Neural cell (in vitro differentiated cells): ENCODE measurements around the gene RAB13. TPM values are rescaled to one million over a fixed set of nuclear protein-coding genes. Genes with fewer than 3 reads are reported as not detected.

Source experiments
- H2AFZ ChIP-seq: fragments of 200-600, 300-800 bp; sonication (generic), shearing (Covaris generic); 2 replicates; pipeline ENCODE4 v1.6.0; 2014; ENCODE audit warnings: low read depth, mild to moderate bottlenecking, antibody characterized with exemption, low read length, moderate library complexity
- H3F3A ChIP-seq: fragments of 200-600 bp; shearing (Covaris generic); 2 replicates; pipeline ENCODE4 v1.6.1; 2016; ENCODE audit warnings: mild to moderate bottlenecking, moderate library complexity, mixed read lengths, antibody characterized with exemption, low read length; ENCODE audit not compliant: insufficient read depth, poor library complexity, severe bottlenecking
- H3K27ac ChIP-seq: fragments of 200-600, 300-800 bp; sonication (generic), shearing (Covaris generic); 2 replicates; pipeline ENCODE4 v1.5.1; 2014; ENCODE audit warnings: mild to moderate bottlenecking, low read length, moderate library complexity
- H3K27me3 ChIP-seq: fragments of 300-800, 200-600 bp; sonication (generic), shearing (Covaris generic); 2 replicates; pipeline ENCODE4 v1.6.0; 2014; ENCODE audit warnings: mild to moderate bottlenecking, low read depth, low read length, moderate library complexity; ENCODE audit not compliant: insufficient read depth
- H3K36me3 ChIP-seq: fragments of 300-800, 200-600 bp; sonication (generic), shearing (Covaris generic); 2 replicates; pipeline ENCODE4 v1.5.1; 2014; ENCODE audit warnings: mild to moderate bottlenecking, antibody characterized with exemption, low read length, moderate library complexity; ENCODE audit not compliant: insufficient read depth
- H3K4me2 ChIP-seq: fragments of 300-800, 200-600 bp; sonication (generic), shearing (Covaris generic); 2 replicates; pipeline ENCODE4 v1.6.0; 2014; ENCODE audit warnings: mild to moderate bottlenecking, low read length
- H3K4me3 ChIP-seq: fragments of 300-800, 200-600 bp; sonication (generic), shearing (Covaris generic); 2 replicates; pipeline ENCODE4 v1.5.1; 2014; ENCODE audit warnings: mild to moderate bottlenecking, low read length, moderate library complexity
- H3K79me2 ChIP-seq: fragments of 200-600 bp; shearing (Covaris generic); replicated peaks from 2 replicates; pipeline ENCODE4 v1.6.0; 2014; ENCODE audit warnings: mild to moderate bottlenecking, low read length, moderate library complexity; ENCODE audit not compliant: insufficient read depth
- H3K9ac ChIP-seq: fragments of 300-800, 200-600 bp; sonication (generic), shearing (Covaris generic); 2 replicates; pipeline ENCODE4 v1.6.1; 2016; ENCODE audit warnings: mild to moderate bottlenecking, low read length, mixed read lengths
- H3K9me2 ChIP-seq: fragments of 200-600 bp; shearing (Covaris generic); 2 replicates; pipeline ENCODE4 v1.6.1; 2016; ENCODE audit warnings: mild to moderate bottlenecking, low read length, mixed read lengths; ENCODE audit not compliant: insufficient read depth
- H3K9me3 ChIP-seq: fragments of 200-600, 300-800 bp; sonication (generic), shearing (Covaris generic); 2 replicates; pipeline ENCODE4 v1.6.1; 2016; ENCODE audit warnings: mild to moderate bottlenecking, mixed run types, low read length, moderate library complexity, mixed read lengths
- H4K20me1 ChIP-seq: fragments of 200-600 bp; shearing (Covaris generic); 2 replicates; pipeline ENCODE4 v1.6.1; 2016; ENCODE audit warnings: mild to moderate bottlenecking, mixed run types; ENCODE audit not compliant: insufficient read depth
- CTCF ChIP-seq: fragments of 450-650 bp; IDR thresholded peaks from 2 replicates; pipeline ENCODE4 v1.5.1; 2014; ENCODE audit warnings: antibody characterized with exemption, mild to moderate bottlenecking, moderate library complexity; ENCODE audit not compliant: poor library complexity, severe bottlenecking
- EP300 ChIP-seq: fragments of 450-650 bp; conservative IDR thresholded peaks from 2 replicates; pipeline ENCODE4 v1.6.1; 2014; ENCODE audit warnings: antibody characterized with exemption, mild to moderate bottlenecking, moderate library complexity; ENCODE audit not compliant: poor library complexity, severe bottlenecking
- EZH2 ChIP-seq: fragments of 200-600, 300-800 bp; shearing (Covaris generic), sonication (generic); IDR thresholded peaks from 2 replicates; pipeline ENCODE4 v1.6.1; 2014; ENCODE audit warnings: antibody characterized with exemption, low read length, borderline replicate concordance, mild to moderate bottlenecking; ENCODE audit not compliant: insufficient read depth, poor library complexity, severe bottlenecking
- MXI1 ChIP-seq: fragments of 450-650 bp; conservative IDR thresholded peaks from 2 replicates; pipeline ENCODE4 v1.6.1; 2014; ENCODE audit warnings: antibody characterized with exemption, mild to moderate bottlenecking; ENCODE audit not compliant: poor library complexity, severe bottlenecking
- POLR2AphosphoS5 ChIP-seq: IDR thresholded peaks from 2 replicates; pipeline ENCODE4 v1.6.1; 2012
- RAD21 ChIP-seq: fragments of 450-650 bp; conservative IDR thresholded peaks from 2 replicates; pipeline ENCODE4 v1.6.1; 2014; ENCODE audit warnings: antibody characterized with exemption, mild to moderate bottlenecking, moderate library complexity
- REST ChIP-seq: IDR thresholded peaks from 2 replicates; pipeline ENCODE4 v1.6.1; 2012; ENCODE audit warnings: borderline replicate concordance
- SMC3 ChIP-seq: fragments of 450-650 bp; conservative IDR thresholded peaks from 2 replicates; pipeline ENCODE4 v1.6.1; 2014; ENCODE audit warnings: antibody characterized with exemption, mild to moderate bottlenecking, moderate library complexity; ENCODE audit not compliant: poor library complexity
- TAF1 ChIP-seq: IDR thresholded peaks from 2 replicates; pipeline ENCODE4 v1.6.1; 2012; ENCODE audit warnings: low read depth
- polyA plus RNA-seq: library from polyadenylated mRNA; depleted of rRNA; stranded (reverse); fragments of >200 nt; gene quantifications from 2 replicates; pipeline ENCODE4 v1.2.3, GENCODE V29; 2014

RAB13 gene
- polyA plus RNA-seq, 1 donor from 2014 or later: 0.53 TPM

- peak overlapping the region; percentile 94 for H3K4me2 ChIP-seq
- no peaks in the 10 kb centered on the region for H3K9me3 ChIP-seq
- H3K9me2 ChIP-seq: no peaks in the 10 kb centered on the region
- TF ChIP-seq EP300: no peak
- TF ChIP-seq TAF1: no peak
- TF ChIP-seq RAD21: no peak
- TF ChIP-seq EZH2: no peak
- TF ChIP-seq REST: no peak
- peaks cover 42% of the 10 kb centered on the region for H3K79me2 ChIP-seq
- no peaks in the 10 kb centered on the region for H3F3A ChIP-seq
- H3K27ac ChIP-seq: peak overlapping the region; percentile 84
- peak overlapping the region; percentile 83 for H3K4me3 ChIP-seq
- H3K9ac ChIP-seq: peak overlapping the region; percentile 90
- no peaks in the 10 kb centered on the region for H4K20me1 ChIP-seq
- H2AFZ ChIP-seq: peak overlapping the region; percentile 69
- H3K27me3 ChIP-seq: no peaks in the 10 kb centered on the region
- H3K36me3 ChIP-seq: no peaks in the 10 kb centered on the region
Observed at GRCh38 chr1:153956997-153957715, 29.0 kb downstream of the RAB13 start.

- H3F3A ChIP-seq: no peaks in the 10 kb centered on the region
- H3K36me3 ChIP-seq: no peaks in the 10 kb centered on the region
- TF ChIP-seq POLR2AphosphoS5: no peak
- TF ChIP-seq REST: no peak
- TF ChIP-seq RAD21: no peak
- no peak for TF ChIP-seq TAF1
- no peak for TF ChIP-seq EP300
- TF ChIP-seq CTCF: no peak
- no peak for TF ChIP-seq EZH2
- no peak for TF ChIP-seq MXI1
- no peak for TF ChIP-seq SMC3
- H3K79me2 ChIP-seq: peaks cover 35% of the 10 kb centered on the region
- no peaks in the 10 kb centered on the region for H4K20me1 ChIP-seq
- H3K9ac ChIP-seq: no peak overlapping the region
- H3K9me2 ChIP-seq: no peaks in the 10 kb centered on the region
- no peaks in the 10 kb centered on the region for H3K27me3 ChIP-seq
- H3K4me2 ChIP-seq: no peak overlapping the region
- no peaks in the 10 kb centered on the region for H3K9me3 ChIP-seq
- no peak overlapping the region for H2AFZ ChIP-seq
- H3K4me3 ChIP-seq: no peak overlapping the region
- no peak overlapping the region for H3K27ac ChIP-seq
Observed at GRCh38 chr1:153954826-153955225, 31.3 kb downstream of the RAB13 start.
